Measurements from ENCODE around the gene NDUFV3.
A peak's percentile ranks its signal among the peaks of the same experiment; 100 is the strongest.
"Not testable (repeated sequence)": the region's sequence is repeated elsewhere in the genome, so short reads cannot be mapped to it uniquely, and the experiment has no call there.

NDUFV3 gene

DNA sequence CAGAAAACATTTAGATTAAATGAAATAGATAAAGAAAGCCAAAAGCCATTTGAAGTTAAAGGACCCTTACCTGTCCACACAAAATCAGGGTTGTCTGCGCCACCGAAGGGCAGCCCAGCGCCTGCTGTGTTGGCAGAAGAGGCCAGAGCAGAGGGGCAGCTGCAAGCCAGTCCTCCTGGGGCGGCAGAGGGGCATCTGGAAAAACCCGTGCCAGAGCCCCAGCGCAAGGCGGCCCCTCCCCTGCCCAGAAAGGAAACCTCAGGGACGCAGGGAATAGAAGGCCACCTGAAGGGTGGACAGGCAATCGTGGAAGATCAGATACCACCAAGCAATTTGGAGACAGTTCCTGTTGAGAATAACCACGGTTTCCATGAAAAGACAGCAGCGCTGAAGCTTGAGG lies 10.7 kb downstream of the NDUFV3 start:
- no peak for DNase-seq

- no peak for DNase-seq
Observed at GRCh38 chr21:42905195-42905594, 12.1 kb downstream of the NDUFV3 start.

DNA sequence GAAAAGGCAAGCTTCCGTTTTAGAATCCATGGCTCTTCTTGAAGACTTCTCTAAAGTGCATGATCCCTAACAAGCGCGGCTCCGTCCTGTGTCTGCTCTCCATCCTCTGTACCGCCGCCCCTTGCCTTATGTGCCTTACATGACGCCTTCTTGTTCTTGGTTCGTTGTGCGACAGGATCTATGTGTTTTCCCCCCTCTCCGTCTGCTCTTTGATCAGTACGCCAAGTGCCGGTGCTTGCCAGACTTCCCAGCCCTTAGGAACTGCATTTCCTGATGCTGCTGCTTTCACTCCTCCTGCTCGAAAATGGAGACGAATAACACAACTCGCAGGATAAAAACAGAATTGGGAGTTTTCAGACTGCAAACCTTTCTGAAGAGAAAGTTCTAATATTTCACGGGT lies 13.1 kb downstream of the NDUFV3 start:
- DNase-seq, result no peak

DNA sequence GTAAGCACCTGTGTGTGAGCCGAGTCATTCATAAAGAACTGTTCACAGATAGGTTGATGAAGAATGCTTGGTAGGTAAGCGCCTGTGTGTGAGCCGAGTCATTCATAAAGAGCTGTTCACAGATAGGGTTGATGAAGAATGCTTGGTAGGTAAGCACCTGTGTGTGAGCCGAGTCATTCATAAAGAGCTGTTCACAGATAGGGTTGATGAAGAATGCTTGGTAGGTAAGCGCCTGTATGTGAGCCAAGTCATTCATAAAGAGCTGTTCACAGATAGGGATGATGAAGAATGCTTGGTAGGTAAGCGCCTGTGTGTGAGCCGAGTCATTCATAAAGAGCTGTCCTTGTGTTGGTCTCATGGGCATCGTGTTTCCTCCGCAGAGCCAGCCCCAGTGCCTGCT lies 15.4 kb downstream of the NDUFV3 start:
- DNase-seq, result not testable (repeated sequence)

- DNase-seq, result not testable (repeated sequence)
Observed at GRCh38 chr21:42911920-42912319, 18.8 kb downstream of the NDUFV3 start.

DNA sequence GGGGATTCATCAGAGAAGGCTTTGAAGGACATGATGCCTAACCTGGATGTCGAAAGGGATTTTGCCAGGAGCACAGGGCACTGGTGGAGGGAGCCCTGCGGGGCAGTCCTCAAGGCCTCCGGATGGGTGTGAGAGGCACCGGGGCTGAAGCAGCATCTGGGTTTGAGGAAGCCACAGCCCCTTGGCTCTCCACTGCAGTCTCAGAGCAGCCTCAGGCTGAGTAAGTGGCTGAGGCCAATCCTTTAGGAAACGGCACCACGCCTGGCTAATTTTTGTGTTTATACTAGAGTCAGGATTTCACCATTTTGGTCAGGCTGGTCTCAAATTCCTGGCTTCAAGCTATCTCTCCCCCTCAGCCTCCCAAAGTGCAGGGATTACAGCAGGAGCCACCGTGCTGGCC lies 20.4 kb downstream of the NDUFV3 start:
- no peak for DNase-seq

- no peak for DNase-seq
Observed at GRCh38 chr21:42918291-42918690, 25.2 kb downstream of the NDUFV3 start.

GRCh38 chr21:42921927-42922326 lies 28.8 kb downstream of the NDUFV3 start:
- no peak for DNase-seq

- no peak for DNase-seq
Observed at GRCh38 chr21:42922918-42923317, 29.8 kb downstream of the NDUFV3 start.

- DNase-seq, result peak; percentile 98
Observed at GRCh38 chr21:42923553-42924432, 30.7 kb downstream of the NDUFV3 start.

DNA sequence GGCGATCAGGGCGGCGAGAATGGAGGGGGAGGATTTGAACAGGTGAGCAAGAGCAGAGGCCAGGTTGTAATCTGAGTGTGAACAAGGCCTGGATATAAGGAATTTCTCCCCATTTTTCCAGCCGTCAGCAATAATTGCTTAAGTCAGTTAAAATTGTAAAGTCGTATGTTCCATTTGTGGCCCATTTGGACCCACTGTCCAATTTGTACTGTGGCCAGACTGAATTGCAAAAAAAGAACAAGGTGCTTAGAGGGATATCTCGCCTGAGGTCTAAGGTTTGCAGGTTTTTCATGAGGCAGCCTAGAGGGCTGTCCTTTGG lies 31.3 kb downstream of the NDUFV3 start:
- DNase-seq, result no peak

DNA sequence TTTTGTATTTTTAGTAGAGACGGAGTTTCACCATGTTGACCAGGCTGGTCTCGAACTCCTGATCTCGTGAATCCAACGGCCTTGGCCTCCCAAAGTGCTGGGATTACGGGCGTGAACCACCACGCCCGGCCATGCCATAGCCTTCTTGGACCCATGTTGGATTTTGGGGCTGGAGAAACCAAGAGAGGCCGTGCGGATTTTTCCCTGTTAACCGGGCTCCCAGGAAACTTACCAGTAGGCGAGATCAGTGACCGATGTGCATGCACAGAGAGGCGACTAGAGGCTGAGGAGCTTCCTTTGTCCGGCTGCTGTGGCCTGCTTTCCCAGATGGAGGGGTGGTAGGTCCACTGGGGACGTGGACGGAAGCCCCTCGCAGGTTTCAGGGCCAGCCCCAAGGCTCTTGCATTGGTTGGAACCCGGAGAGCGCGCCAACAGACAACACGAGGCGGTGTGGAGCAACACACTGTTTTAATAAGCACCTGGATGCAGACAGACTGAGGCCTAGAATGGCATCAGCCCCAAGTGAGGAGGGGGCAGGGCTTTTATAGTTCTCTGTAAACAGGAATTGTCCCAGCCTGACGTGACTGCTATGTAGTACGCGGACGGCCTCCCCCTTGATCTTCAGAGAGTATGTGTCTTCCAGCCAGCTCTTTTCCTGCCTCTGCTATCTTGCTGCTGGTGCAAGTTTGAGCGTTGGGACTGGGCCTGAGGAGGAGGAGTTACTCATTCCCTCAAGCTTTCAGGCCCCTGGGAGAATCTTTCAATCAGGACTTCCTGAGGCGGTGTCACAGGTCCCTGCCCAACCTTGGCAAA lies 32.2 kb downstream of the NDUFV3 start, which contains the start of gene ERVH48-1:
Gene ERVH48-1 (minus strand): TSS at position 517 of the 813 bp plus-strand sequence. CDS start 6,624 bp downstream, outside the sequence.
- DNase-seq, result no peak

- DNase-seq, result not testable (repeated sequence)
Observed at GRCh38 chr21:42927474-42928200, 34.5 kb downstream of the NDUFV3 start.

GRCh38 chr21:42929969-42930368 lies 36.9 kb downstream of the NDUFV3 start:
- no peak for DNase-seq

DNA sequence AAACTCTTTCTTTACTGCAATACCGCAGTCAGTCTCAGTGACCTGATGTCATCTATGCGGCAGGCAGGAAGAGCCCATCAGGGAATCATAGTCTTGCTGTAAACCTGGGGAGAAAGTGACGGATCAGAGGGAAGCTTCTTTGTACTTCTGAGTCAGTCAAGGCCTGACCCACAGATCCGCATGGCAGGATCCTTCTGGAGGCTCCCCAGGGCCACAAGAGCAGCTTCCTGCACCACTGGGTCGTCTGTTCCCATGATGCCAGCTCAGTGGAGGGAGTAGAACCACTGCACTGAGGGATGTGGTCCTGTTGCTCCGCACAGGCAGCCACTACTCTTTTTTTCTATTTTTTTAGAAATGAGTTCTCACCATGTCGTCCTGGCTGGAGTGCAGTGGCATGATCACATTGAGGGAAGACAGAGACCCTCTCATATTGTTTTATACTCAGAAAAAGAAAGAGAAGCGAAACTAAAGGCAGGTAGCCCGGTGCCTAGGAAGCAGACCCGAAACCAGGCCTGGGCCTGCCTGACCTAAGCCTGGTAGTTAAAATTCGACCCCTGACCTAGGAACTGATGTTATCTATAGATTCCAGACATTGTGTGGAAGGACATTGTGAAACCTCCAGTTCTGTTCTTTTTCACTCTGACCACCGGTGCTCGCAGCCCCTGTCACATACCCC lies 38.6 kb downstream of the NDUFV3 start:
- DNase-seq, result no peak

DNA sequence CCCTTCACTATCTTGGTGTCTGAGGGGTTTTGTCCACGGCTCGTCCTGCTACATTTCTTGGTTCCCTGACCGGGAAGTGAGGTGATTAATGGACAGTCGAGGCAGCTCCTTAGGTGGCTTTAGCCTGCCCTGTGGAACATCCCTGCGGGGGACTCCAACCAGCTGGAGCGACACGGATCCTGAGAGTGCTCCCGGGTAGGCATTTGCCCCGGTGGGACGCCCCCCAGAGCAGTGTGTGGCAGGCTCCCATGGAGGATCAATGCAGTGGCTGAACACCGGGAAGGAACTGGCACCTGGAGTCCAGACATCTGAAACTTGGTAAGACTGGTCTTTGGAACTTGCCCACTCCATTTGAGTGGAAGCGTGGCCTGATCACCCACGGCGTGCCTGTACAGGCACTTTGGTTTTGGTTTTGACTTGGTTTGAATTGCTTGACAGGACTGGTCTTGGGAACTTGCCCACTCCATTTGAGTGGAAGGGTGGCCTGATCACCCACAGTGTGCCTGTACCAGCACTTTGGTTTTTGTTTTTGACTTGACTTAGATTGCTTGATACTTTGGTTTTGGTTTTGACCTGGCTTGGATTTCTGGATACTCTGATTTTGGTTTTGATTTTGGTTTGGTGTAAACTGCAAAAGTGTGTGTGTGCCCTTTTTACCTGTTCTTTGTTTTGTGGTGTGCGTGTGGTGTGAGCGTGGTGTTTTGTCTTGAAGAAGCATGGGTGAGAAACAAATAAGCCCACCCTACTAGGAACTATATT lies 39.4 kb downstream of the NDUFV3 start:
- not testable (repeated sequence) for DNase-seq

DNA sequence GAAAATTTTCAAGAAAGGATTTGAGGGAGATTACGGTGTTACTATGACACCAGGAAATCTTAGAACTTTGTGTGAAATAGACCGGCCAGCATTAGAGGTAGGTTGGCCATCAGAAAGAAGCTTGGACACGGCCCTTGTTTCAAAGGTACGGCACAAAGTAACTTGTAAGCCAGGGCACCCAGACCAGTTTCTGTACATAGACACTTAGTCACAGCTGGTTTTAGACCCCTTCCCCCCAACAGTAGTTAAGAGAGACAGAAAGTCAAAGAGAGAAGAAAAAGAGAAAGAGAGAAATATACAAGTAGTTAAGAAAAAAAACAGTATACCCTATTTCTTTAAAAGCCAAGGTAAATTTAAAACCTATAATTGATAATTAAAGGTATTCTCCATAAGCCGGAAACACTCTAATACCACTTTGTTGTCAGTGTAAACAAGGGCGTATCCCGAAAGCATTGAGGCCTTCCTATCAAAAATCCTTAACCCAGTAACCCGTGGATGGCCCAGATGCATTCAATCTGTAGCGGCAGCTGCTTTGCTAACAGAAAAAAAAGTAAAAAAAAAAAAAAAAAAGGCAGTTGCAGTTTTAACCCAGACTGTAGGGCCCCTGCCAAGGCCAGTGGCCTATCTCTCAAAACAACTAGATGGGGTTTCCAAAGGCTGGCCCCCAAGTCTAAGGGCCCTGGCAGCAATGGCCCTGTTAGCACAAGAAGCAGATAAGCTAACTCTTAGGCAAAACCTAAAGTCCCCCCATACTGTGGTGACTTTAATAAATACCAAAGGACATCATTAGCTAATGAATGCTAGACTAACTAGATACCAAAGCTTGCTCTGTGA lies 40.2 kb downstream of the NDUFV3 start:
- not testable (repeated sequence) for DNase-seq

DNA sequence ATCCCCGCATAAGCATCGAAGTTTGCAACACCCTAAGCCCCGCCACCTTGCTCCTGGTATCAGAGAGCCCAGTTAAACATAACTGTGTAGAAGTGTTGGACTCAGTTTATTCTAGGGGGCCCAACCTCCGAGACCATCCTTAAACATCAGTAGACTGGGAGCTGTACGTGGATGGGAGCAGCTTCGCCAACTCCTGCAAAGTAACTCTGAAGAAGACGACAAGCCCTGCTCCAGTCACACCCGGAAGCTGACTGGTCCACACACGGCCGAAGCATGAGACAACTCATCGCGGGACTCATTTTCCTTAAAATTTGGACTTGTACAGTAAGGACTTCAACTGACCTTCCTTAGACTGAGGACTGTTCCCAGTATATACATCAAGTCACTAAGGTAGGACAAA lies 40.9 kb downstream of the NDUFV3 start:
- DNase-seq, result not testable (repeated sequence)

DNA sequence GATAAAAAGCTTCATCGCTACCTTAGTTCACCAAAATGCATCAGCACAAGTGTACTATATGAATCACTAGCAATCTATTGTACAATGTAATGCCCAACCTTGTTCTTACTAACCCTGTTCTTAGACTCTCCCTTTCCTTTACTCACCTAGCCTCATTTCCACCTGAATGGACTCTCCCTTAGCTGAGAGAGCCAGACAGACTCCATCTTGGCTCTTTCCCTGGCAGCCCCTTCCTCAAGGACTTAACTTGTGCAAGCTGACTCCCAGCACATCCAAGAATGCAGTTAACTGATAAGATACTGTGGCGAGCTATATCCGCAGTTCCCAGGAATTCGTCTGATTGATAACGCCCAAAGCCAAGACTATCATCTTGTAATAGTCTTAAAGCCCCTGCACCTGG lies 43.3 kb downstream of the NDUFV3 start:
- not testable (repeated sequence) for DNase-seq

GRCh38 chr21:42937034-42937940 lies 44.2 kb downstream of the NDUFV3 start:
- DNase-seq, result not testable (repeated sequence)

All from NCI-H82 (cell line).